GM18502 (cell line): ENCODE data around the gene SPSB1.
"Not testable (repeated sequence)": the region's sequence is repeated elsewhere in the genome, so short reads cannot be mapped to it uniquely, and the experiment has no call there.

Experiments
- ATAC-seq: cut with Tn5 transposase; IDR thresholded peaks from one replicate; pipeline ENCODE4 v1.9.1; 2021; ENCODE audit warnings: mild to moderate bottlenecking; ENCODE audit not compliant: unreplicated experiment, poor library complexity

SPSB1 gene

GRCh38 chr1:9384128-9384527 lies 91.4 kb downstream of the SPSB1 start:
- ATAC-seq = no peak

- ATAC-seq = no peak
Measured at GRCh38 chr1:9384751-9385245, 92.1 kb downstream of the SPSB1 start.

DNA sequence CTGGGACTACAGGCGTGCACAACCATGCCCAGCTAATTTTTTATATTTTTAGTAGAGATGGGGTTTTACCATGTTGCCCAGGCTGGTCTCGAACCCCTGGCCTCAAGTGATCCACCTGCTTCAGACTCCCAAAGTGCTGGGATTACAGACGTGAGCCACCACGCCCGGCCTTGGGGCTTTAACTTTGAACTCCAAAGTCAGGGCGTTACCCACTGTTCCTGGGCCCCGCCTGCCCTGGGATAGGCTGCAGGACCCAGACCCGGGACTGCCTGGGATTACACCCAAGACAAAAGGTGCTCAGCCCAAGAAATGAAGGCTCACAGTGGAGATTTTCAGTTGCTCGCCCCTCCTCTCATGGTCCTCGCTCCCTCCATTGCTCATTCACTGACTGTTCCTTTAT lies 92.7 kb downstream of the SPSB1 start:
- ATAC-seq = not testable (repeated sequence)

- no peak for ATAC-seq
Measured at GRCh38 chr1:9385801-9386573, 93.3 kb downstream of the SPSB1 start.

DNA sequence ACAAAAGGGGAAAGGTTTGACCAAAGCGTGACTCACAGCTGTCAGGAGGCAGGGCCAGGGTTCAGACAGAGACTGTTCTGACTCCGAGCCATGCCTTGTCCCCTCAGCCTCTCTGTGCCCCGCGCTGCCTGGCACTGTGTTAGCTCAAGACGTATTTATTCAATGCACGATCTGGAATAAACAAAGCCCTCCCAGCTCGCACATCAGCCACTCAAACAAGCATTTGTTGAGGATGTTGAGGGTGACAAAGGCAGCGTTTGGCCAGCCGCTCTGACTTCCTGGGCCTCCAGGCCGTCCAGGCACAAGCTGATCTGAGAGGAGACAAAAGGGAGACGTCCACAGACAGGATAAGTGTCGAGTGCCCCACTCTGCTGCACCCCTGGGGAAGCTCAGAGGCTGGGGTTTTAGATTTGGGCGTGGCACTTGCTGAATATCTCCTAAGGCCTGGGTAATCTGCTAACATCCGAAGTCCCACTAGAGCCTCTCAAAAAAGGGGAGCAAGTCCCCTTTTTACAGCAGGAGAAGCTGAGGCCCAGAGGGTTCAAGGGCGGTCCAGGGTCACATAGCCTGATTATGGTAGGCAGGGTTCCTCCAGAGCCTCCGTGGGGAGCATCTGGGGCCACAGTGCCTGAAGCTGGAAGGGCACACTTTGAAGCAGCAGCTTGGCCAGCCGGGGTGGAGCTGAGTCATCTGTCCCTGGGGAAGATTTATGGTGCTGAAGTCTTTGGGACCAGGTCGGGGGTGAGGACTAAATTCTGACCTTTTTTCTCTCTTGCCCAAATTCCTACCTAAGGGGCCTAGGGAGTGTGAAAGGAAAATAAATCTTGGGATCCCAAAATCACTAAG lies 95.9 kb downstream of the SPSB1 start:
- ATAC-seq = no peak

GRCh38 chr1:9389968-9390367 lies 97.3 kb downstream of the SPSB1 start:
- ATAC-seq = no peak

GRCh38 chr1:9391620-9392019 lies 98.9 kb downstream of the SPSB1 start:
- no peak for ATAC-seq

DNA sequence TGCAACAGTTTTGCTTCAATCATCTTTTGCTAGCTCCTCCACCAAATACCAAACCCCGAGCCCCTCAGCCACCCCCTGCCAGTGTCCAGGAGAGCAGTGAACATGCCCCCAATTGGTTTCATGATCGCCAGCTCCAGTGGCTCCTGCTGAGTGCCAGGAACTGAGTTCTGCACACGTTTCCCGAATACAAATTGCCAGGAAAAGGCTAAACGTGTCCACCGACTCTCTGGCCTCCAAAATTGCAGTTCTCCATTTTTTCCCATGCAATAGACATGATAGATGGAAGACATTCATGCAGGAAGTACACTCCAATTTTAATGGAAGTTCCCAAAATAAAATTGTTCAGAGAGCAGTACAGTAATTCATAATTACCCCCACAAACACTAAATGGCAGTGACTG lies 101.3 kb downstream of the SPSB1 start:
- no peak for ATAC-seq

GRCh38 chr1:9395018-9395417 lies 102.3 kb downstream of the SPSB1 start:
- ATAC-seq = no peak

DNA sequence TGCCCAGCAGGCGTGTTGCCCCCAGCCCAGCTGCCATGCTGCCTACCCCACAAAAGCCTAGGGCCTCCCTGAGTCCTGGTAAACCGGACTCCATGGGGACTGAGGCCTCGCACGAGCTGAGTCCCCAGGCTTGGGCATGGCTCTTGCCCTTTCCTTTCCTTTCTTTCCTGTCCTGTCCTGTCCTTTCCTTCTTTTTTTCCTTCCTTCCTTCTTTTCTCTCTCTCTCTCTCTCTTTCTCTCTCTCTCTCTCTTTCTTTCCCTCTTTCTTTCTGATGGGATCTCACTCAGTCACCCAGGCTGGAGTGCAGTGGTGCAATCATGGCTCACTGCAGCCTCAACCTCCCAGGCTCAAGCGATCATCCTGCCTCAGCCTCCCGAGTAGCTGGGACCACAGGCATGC lies 104.4 kb downstream of the SPSB1 start:
- no peak for ATAC-seq

GRCh38 chr1:9397997-9398526 lies 105.4 kb downstream of the SPSB1 start:
- ATAC-seq = no peak

DNA sequence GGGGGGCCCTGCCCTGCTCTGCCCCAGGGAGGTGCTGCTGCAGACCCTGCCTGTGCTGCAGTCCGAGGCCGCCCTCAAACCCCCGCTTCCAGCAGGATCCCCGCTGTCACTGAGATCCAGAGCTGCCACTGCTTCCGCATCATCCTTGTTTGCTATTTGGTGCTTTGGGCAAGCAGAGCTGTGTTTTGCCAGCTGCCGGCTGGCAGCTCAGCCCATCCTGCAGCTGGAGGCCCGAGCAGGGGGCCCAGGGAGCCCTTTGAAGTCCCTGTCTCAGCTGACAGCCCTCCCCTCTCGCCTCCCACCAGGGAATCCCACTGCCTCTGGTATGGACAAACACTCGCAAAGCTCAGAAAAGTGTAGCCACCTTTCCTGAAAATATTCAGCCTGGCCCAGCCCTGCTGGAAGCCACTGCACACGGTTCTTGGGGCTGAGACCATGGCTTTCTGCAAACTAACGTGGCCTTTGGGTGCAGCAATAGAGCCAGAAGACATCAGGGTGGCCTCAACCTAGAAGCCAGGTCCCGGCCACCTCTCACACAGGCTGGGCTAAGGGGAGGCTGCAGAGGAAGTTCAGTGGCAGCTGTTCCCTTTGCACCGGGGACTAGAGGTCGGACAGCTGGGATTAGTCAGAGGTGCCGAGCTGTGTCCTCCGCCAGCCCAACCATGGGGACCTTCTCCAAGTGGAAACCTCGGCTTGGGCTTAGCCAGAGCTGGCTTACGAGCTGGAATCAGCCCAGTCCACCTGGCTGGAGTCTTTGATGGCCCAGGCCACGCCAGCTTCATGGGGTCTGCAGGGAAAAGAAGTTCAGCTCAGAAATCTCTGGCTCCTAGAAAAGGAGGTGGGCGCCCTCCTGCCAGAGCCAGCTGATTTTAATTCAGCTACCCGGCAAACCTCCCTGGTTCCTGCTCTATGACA lies 107.1 kb downstream of the SPSB1 start:
- ATAC-seq = no peak

DNA sequence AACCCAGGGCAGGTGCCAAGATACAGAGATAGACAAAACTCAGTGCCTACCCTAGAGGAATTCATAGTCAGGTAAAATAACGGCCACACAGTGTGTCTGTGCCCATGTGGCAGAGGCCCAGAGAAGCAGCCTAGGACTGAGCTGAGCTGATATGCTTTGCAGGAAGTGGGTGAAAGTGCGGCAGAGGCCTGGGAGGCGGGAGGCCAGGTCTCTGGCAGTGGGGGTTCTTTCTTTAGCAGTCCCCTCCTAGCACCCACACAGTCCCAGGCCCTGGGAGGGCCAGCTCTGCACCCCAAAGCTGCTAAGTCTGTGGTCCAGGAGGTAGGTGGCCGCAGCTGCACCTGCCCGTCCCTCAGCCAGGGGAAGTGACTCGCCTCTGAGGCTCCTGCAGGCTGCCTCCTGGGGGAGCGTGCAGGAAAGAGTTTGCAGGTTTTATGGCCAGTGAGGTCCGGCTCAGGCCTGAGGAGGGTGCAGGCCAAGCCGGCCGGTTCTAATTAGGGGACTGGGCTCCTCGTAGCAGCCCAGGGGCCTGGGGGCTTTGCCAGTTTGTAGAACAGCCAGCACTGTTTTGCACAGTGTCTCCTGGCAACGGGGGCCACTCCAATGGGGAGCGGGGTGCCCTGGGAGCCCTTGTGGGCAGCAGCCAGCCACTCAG lies 107.9 kb downstream of the SPSB1 start:
- ATAC-seq = no peak

DNA sequence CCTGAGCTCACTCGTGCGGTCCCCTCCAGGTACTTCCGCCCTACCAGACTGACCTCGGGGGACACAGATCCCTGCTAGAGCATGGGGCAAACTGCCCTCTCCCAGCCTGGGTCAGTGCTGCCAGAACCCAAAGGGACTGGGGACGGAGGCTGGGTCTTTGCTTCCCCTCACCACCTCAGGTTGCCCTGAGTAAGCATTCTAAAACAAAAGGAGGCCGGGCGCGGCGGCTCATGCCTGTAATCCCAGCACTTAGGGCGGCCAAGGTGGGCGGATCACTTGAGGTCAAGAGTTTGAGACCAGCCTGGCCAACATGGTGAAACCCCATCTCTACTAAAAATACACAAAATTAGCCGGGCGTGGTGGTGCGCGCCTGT lies 108.4 kb downstream of the SPSB1 start:
- no peak for ATAC-seq

DNA sequence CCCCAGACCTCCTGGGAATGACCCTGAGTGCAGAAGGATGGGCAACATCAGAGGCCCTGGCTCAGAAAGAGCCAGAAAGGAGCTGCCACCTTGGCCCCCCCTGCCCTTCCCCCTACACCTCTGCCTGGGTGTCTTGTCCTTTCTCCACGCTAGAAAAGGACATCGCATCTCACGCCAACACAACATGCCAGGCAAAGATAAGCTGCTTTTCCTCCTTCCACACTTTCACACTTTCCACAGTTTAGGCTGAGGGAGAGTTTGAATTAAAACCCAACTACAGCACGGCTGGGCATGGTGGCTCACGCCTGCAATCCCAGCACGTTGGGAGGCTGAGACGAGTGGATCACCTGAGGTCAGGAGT lies 109.5 kb downstream of the SPSB1 start:
- no peak for ATAC-seq

- ATAC-seq = no peak
Measured at GRCh38 chr1:9402717-9403225, 110.1 kb downstream of the SPSB1 start.

DNA sequence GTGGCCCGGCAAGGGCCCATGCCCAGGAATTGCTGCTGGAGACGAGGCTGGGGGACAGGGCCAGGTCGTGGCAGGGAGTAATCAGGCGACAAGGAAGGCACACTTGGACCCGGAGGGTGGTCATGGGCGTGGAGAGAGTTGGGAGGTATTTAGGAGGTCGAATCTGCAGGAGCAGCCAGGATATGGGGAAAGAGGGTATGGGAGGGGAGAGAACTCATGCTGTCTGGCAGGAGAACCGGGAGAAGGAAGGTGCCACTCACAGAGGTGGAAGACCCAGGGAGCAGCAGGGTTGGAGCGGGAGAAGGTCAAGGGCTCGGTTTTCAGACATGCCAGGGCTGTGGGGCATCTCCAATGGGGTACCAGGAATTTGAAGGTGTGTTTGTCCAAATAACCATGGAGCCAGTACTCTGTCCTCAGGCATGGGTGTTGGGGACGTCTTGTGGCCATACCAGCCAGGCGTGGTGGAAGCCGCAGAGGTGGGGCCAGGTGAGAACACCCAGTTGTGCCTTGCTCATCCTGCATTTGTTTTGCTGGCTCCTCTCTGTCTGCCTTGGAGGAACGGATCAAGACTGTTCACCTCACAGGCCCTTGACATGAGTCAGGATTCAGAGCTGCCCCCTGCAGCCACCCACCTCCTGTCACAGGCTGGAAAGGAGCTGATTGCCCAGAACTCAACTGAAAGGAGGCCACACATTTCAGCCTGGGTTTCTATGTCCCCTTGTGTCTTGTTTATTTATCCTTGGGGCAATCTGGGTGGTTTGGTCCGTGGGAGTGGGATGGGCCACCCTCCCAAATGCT lies 111.6 kb downstream of the SPSB1 start:
- no peak for ATAC-seq

DNA sequence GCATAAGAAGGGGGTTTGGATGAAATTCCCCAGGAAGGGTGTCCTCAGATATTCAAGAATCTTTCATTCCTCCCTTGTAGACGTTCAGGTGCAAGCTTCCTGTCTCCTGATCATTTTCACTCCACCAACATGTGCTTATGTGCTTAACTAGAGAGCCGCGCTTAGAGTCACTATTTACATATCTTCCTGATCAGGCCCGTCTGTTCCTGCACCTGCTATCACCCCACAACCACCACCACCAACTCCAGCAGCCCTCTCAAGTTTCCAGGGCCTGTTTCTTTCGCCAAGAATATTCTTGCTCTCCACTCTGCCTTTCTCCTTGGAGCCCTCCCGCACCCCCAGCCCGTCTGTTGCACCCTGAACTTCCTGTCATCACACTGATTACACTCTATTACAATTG lies 113.4 kb downstream of the SPSB1 start:
- no peak for ATAC-seq
